HFFc6 (cell line): Measurements from ENCODE around the gene INPP5B. TPM values are rescaled to one million over a fixed set of nuclear protein-coding genes. Genes with fewer than 3 reads are reported as not detected.
A peak's percentile ranks its signal among the peaks of the same experiment; 100 is the strongest.

ENCODE experiments used
- DNase-seq: peaks from one replicate; pipeline ENCODE4 v3.0.0-alpha.2; 2018
- H3K27ac Mint-ChIP-seq: 2 replicates; pipeline ENCODE4 v1.8.0; 2020; ENCODE audit warnings: mild to moderate bottlenecking, mixed read lengths
- H3K27me3 Mint-ChIP-seq: 2 replicates; pipeline ENCODE4 v1.8.0; 2021; ENCODE audit warnings: mild to moderate bottlenecking, moderate library complexity, mixed read lengths; ENCODE audit not compliant: insufficient read depth
- H3K36me3 Mint-ChIP-seq: 2 replicates; pipeline ENCODE4 v1.8.0; 2021; ENCODE audit warnings: low read depth, mixed read lengths
- H3K4me1 Mint-ChIP-seq: 2 replicates; pipeline ENCODE4 v1.8.0; 2020; ENCODE audit warnings: low read depth, mixed read lengths
- H3K4me3 Mint-ChIP-seq: 2 replicates; pipeline ENCODE4 v1.8.0; 2020; ENCODE audit warnings: mild to moderate bottlenecking, moderate library complexity, mixed read lengths
- H3K9me3 Mint-ChIP-seq: 2 replicates; pipeline ENCODE4 v1.8.0; 2020; ENCODE audit warnings: mild to moderate bottlenecking, mixed read lengths
- CTCF ChIP-seq: fragments of 200-600 bp; sonication (generic); IDR thresholded peaks from 2 replicates; pipeline ENCODE4 v1.5.0; 2021; ENCODE audit warnings: antibody characterized with exemption, mild to moderate bottlenecking
- total RNA-seq, 6 experiments: library from RNA; stranded (reverse); fragmentation: NEBNext Ultra II Directional; extraction: Animal tissue kit (Norgen Biotek cat#: 25700); gene quantifications; 2 replicates in 1 of 6; 3 replicates in 5 of 6; pipeline ENCODE4 v1.2.3, GENCODE V29; 2021

INPP5B gene
- total RNA-seq, 6 experiments from 2014 or later: 9.6 to 16.0 (median 12.7) TPM

- Mint-ChIP-seq H3K4me1 (peaks cover 14% of the 10 kb centered on the region), H3K9me3 (peaks cover 3% of the 10 kb centered on the region; the same call in 1 of the 2 replicates), H3K27ac (peak overlapping the region; percentile 13; the same call in 1 of the 2 replicates), H3K36me3 (peaks cover 5% of the 10 kb centered on the region; the same call in 1 of the 2 replicates), H3K27me3 (no peaks in the 10 kb centered on the region), H3K4me3 (no peak overlapping the region)
- TF ChIP-seq CTCF: peak; percentile 79
- peak; percentile 55 for DNase-seq
These were observed 56.4 kb downstream of the INPP5B start for GRCh38 chr1:37890378-37891014.

- Mint-ChIP-seq H3K36me3 (peaks cover 5% of the 10 kb centered on the region; the same call in 1 of the 2 replicates), H3K27ac (no peak overlapping the region), H3K27me3 (no peaks in the 10 kb centered on the region), H3K9me3 (peaks cover 3% of the 10 kb centered on the region; the same call in 1 of the 2 replicates), H3K4me3 (no peak overlapping the region), H3K4me1 (peaks cover 14% of the 10 kb centered on the region)
- no peak for DNase-seq
- no peak for TF ChIP-seq CTCF
These were observed 58.7 kb downstream of the INPP5B start for GRCh38 chr1:37888022-37888700.

GRCh38 chr1:37884145-37884544 is 62.7 kb downstream of the INPP5B start:
- no peak for DNase-seq
- H3K27ac Mint-ChIP-seq: no peak overlapping the region
- no peaks in the 10 kb centered on the region for H3K9me3 Mint-ChIP-seq
- no peak for TF ChIP-seq CTCF
- H3K36me3 Mint-ChIP-seq: peaks cover 9% of the 10 kb centered on the region; the same call in 1 of the 2 replicates
- H3K27me3 Mint-ChIP-seq: no peaks in the 10 kb centered on the region
- no peaks in the 10 kb centered on the region for H3K4me1 Mint-ChIP-seq
- no peak overlapping the region for H3K4me3 Mint-ChIP-seq

GRCh38 chr1:37883671-37884070 is 63.2 kb downstream of the INPP5B start:
- H3K27me3 Mint-ChIP-seq: no peaks in the 10 kb centered on the region
- H3K4me3 Mint-ChIP-seq: no peak overlapping the region
- no peak for TF ChIP-seq CTCF
- H3K9me3 Mint-ChIP-seq: no peaks in the 10 kb centered on the region
- no peak overlapping the region for H3K27ac Mint-ChIP-seq
- DNase-seq: no peak
- peaks cover 9% of the 10 kb centered on the region; the same call in 1 of the 2 replicates for H3K36me3 Mint-ChIP-seq
- H3K4me1 Mint-ChIP-seq: no peaks in the 10 kb centered on the region

- no peaks in the 10 kb centered on the region for H3K4me1 Mint-ChIP-seq
- TF ChIP-seq CTCF: no peak
- no peak overlapping the region for H3K4me3 Mint-ChIP-seq
- H3K9me3 Mint-ChIP-seq: no peaks in the 10 kb centered on the region
- no peak overlapping the region for H3K27ac Mint-ChIP-seq
- peaks cover 17% of the 10 kb centered on the region; the same call in 1 of the 2 replicates for H3K36me3 Mint-ChIP-seq
- no peak for DNase-seq
- no peaks in the 10 kb centered on the region for H3K27me3 Mint-ChIP-seq
These were observed 67.0 kb downstream of the INPP5B start for GRCh38 chr1:37879865-37880264.
